ENCODE measurements around the gene GNL3L. TPM values are rescaled to one million over a fixed set of nuclear protein-coding genes. Genes with fewer than 3 reads are reported as not detected.
A peak's percentile ranks its signal among the peaks of the same experiment; 100 is the strongest.

GNL3L gene
- total RNA-seq, 1 donor from 2014 or later: 52.9 TPM

GRCh38 chrX:54496936-54497335 lies 33.1 kb upstream of the GNL3L start:
- no peak overlapping the region for H3K27ac Mint-ChIP-seq (ENCODE audit: unreplicated experiment)
- H3K4me1 Mint-ChIP-seq: peaks cover 42% of the 10 kb centered on the region
- DNase-seq (ENCODE audit: low read depth, low spot score): no peak
- peaks cover 4% of the 10 kb centered on the region for H3K36me3 Mint-ChIP-seq (ENCODE audit: low read depth)
- peaks cover 6% of the 10 kb centered on the region for H3K9me3 Mint-ChIP-seq
- H3K27me3 Mint-ChIP-seq (ENCODE audit: low read depth): no peaks in the 10 kb centered on the region
- peak overlapping the region; percentile 89 for H3K4me3 Mint-ChIP-seq
- no peak for TF ChIP-seq CTCF (conservative IDR thresholded peaks at IDR 0.05)

DNA sequence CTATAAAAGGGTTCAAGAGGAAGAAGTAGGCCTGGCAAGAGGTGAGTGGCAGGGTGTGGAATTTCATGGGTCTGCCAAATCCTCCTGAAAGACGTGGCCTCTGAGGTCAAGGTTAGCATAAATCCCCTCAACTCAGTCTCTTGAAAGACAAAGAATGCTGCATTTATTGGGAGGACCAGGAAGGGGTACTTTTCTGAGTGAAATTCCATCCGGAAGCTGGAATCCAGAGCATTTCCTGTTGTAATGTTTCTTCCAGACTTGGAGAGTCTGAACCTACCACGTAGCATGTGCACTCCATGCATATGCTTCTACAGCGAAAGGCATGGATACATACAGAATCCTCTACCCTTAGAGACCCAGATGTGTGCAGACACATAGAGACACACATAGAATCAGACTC lies 20.6 kb upstream of the GNL3L start:
- Mint-ChIP-seq H3K4me3 (no peak overlapping the region), H3K27ac (ENCODE audit: unreplicated experiment) (no peak overlapping the region)
- no peak for DNase-seq (ENCODE audit: low read depth, low spot score)

DNA sequence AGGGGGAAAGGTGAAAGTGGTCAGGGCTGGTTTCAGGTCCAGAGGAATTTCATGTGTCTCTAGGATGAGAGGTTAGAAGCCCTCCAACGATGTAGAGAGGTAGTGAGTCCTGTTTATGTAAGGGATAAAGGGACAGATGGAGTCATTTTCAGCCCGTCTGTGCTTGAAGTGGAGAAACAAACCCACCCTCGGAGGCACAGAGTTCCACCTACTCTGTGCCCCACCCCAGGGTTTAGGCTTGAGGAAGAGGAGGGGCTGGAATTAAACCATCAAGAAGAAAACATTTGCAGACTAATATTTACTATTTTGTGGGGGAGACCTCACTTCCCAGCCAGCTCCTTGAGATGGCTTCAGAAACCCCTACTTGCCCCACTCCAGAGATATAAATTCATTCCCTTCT lies 868 bp upstream of the GNL3L start:
- peak overlapping the region; percentile 92 for H3K4me3 Mint-ChIP-seq
- peaks cover 15% of the 10 kb centered on the region for H3K4me1 Mint-ChIP-seq
- no peaks in the 10 kb centered on the region for H3K27me3 Mint-ChIP-seq (ENCODE audit: low read depth)

More for the DNA sequence above, 20.6 kb upstream of the GNL3L start:
- Mint-ChIP-seq H3K9me3 (peaks cover 8% of the 10 kb centered on the region), H3K36me3 (ENCODE audit: low read depth) (peaks cover 7% of the 10 kb centered on the region), H3K27me3 (ENCODE audit: low read depth) (no peaks in the 10 kb centered on the region), H3K4me1 (peaks cover 7% of the 10 kb centered on the region)
- TF ChIP-seq CTCF (conservative IDR thresholded peaks at IDR 0.05): no peak

DNA sequence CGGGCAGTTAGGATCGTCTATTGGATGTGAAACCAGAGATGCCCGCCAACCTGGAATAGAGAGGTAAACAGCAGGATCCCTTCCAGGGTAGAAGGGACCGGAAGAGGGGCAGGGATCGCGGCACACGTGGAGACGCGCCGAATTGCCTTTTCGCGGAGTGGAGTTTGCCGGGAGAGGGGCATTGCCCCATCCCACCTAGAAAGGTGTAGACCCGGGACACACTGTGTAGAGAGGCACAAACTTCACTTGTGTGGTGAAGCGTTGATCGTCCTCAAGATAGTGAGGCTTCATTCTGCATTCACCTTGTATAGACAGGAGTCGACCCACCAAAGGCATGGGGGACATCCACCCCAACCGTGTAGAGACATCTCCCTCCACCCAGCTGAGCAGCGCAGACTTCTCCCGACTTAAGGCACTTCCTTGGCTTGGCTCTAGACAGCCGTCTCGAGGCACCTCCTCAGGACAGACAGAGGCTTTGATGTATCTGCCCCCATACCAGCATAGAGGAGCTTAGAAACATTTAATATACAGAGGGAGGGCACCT lies 410 bp downstream of the GNL3L start:
- peaks cover 9% of the 10 kb centered on the region for H3K9me3 Mint-ChIP-seq
- no peaks in the 10 kb centered on the region for H3K27me3 Mint-ChIP-seq (ENCODE audit: low read depth)
- peaks cover 22% of the 10 kb centered on the region for H3K4me1 Mint-ChIP-seq
- no peak for DNase-seq (ENCODE audit: low read depth, low spot score)
- H3K27ac Mint-ChIP-seq (ENCODE audit: unreplicated experiment): peak overlapping the region; percentile 95
- TF ChIP-seq CTCF (conservative IDR thresholded peaks at IDR 0.05): no peak
- H3K4me3 Mint-ChIP-seq: peak overlapping the region; percentile 92
- H3K36me3 Mint-ChIP-seq (ENCODE audit: low read depth): peaks cover 16% of the 10 kb centered on the region

More for the DNA sequence above, 868 bp upstream of the GNL3L start:
- Mint-ChIP-seq H3K36me3 (ENCODE audit: low read depth) (peaks cover 11% of the 10 kb centered on the region), H3K9me3 (peaks cover 9% of the 10 kb centered on the region), H3K27ac (ENCODE audit: unreplicated experiment) (peak overlapping the region; percentile 100)
- DNase-seq (ENCODE audit: low read depth, low spot score): no peak
- TF ChIP-seq CTCF (conservative IDR thresholded peaks at IDR 0.05): no peak

GRCh38 chrX:54534271-54534670 lies 4.3 kb downstream of the GNL3L start:
- peak overlapping the region; percentile 79 for H3K4me3 Mint-ChIP-seq
- no peak for TF ChIP-seq CTCF (conservative IDR thresholded peaks at IDR 0.05)
- H3K36me3 Mint-ChIP-seq (ENCODE audit: low read depth): peaks cover 18% of the 10 kb centered on the region
- peaks cover 22% of the 10 kb centered on the region for H3K4me1 Mint-ChIP-seq
- no peaks in the 10 kb centered on the region for H3K27me3 Mint-ChIP-seq (ENCODE audit: low read depth)
- peaks cover 3% of the 10 kb centered on the region for H3K9me3 Mint-ChIP-seq
- DNase-seq (ENCODE audit: low read depth, low spot score): no peak
- no peak overlapping the region for H3K27ac Mint-ChIP-seq (ENCODE audit: unreplicated experiment)
